NCI-H748 treated with DMSO at 0.1 percent for 48 hours (cell line): ENCODE measurements around the gene B3GNT3.

Experiments used
- DNase-seq: peaks from one replicate; lab custom pipeline; 2025; lab: John Stamatoyannopoulos, UW

The B3GNT3 gene

GRCh38 chr19:17860993-17861360 lies 66.0 kb downstream of the B3GNT3 start:
- DNase-seq: no peak

GRCh38 chr19:17861542-17862402 lies 66.8 kb downstream of the B3GNT3 start:
- DNase-seq: no peak

GRCh38 chr19:17862711-17863519 lies 68.0 kb downstream of the B3GNT3 start:
- no peak for DNase-seq
